ENCODE measurements around the gene CASS4. TPM values are rescaled to one million over a fixed set of nuclear protein-coding genes. Genes with fewer than 3 reads are reported as not detected.

The CASS4 gene
- total and polyA plus RNA-seq, 9 of the 15 experiments (the other 6 are each of a cell fraction or from before 2014, with no cell fraction given), result 8.1 to 53.8 (median 26.7) TPM

- TF ChIP-seq MITF (IDR thresholded peaks at IDR 0.05), result peak; percentile 89
- peak; percentile 68; the same call in 1 of the 2 replicates for TF ChIP-seq HIVEP1 (CRISPR knock-in tag; IDR thresholded peaks at IDR 0.05)
- TF ChIP-seq MEF2D (tag; conservative IDR thresholded peaks at IDR 0.05; ENCODE audit: low read depth), result no peak
- no peak for TF ChIP-seq TCFL5 (CRISPR knock-in tag; conservative IDR thresholded peaks at IDR 0.05)
- TF ChIP-seq KLF16 (IDR thresholded peaks at IDR 0.05), result peak; percentile 97
- TF ChIP-seq ZNF507 (tag; conservative IDR thresholded peaks at IDR 0.05), result no peak
- peak; percentile 73 to 88; a peak in 2 of 4 replicates for TF ChIP-seq ARNT (IDR thresholded peaks at IDR 0.05)
- TF ChIP-seq YY1 (IDR thresholded peaks at IDR 0.05; ENCODE audit: borderline replicate concordance in 1 of 3, control insufficient read depth in 1 of 3, extremely low read depth in 1 of 3, insufficient read depth in 3 of 3, insufficient read length in 1 of 3, insufficient replicate concordance in 2 of 3, low read depth in 1 of 3, low read length in 2 of 3), result peak in 2 of 3 experiments; percentile 7 to 42
- no peak for TF ChIP-seq TAF7 (tag; IDR thresholded peaks at IDR 0.05)
- no peak for TF ChIP-seq DLX4 (CRISPR knock-in tag; IDR thresholded peaks at IDR 0.05)
- TF ChIP-seq ZNF780A (CRISPR knock-in tag; IDR thresholded peaks at IDR 0.05), result no peak
- no peak for TF ChIP-seq CBX8 (IDR thresholded peaks at IDR 0.05; ENCODE audit: borderline replicate concordance, extremely low read depth, low read depth, low read length, poor library complexity, severe bottlenecking)
- no peak for TF ChIP-seq BCLAF1 (IDR thresholded peaks at IDR 0.05; ENCODE audit: borderline replicate concordance in 1 of 2, control insufficient read depth in 1 of 2, low read depth in 2 of 2, low read length in 1 of 2)
- TF ChIP-seq TFAM (CRISPR knock-in tag; conservative IDR thresholded peaks at IDR 0.05), result no peak
- TF ChIP-seq ELF4 (CRISPR knock-in tag; IDR thresholded peaks at IDR 0.05), result peak; percentile 89
- TF ChIP-seq, protein P1, sequence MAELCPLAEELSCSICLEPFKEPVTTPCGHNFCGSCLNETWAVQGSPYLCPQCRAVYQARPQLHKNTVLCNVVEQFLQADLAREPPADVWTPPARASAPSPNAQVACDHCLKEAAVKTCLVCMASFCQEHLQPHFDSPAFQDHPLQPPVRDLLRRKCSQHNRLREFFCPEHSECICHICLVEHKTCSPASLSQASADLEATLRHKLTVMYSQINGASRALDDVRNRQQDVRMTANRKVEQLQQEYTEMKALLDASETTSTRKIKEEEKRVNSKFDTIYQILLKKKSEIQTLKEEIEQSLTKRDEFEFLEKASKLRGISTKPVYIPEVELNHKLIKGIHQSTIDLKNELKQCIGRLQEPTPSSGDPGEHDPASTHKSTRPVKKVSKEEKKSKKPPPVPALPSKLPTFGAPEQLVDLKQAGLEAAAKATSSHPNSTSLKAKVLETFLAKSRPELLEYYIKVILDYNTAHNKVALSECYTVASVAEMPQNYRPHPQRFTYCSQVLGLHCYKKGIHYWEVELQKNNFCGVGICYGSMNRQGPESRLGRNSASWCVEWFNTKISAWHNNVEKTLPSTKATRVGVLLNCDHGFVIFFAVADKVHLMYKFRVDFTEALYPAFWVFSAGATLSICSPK (IDR thresholded peaks at IDR 0.05; ENCODE audit: borderline replicate concordance), result no peak
- TF ChIP-seq FOXJ2 (tag; IDR thresholded peaks at IDR 0.05), result peak; percentile 51; the same call in 1 of the 2 replicates
- peak; percentile 95 for TF ChIP-seq PML (IDR thresholded peaks at IDR 0.05; ENCODE audit: low read length)
Observed at GRCh38 chr20:56362833-56363413, 49.1 kb upstream of the CASS4 start (continued).
